WERI-Rb-1 (cell line): ENCODE measurements around the gene NBPF3.

ENCODE experiments used
- DNase-seq: peaks from one replicate; pipeline ENCODE4 v3.0.0-alpha.2; 2020
- H3K27ac ChIP-seq: fragments of 250-450 bp; sonication (Bioruptor Pico); 2 replicates; pipeline ENCODE4 v1.5.1; 2020; ENCODE audit warnings: mild to moderate bottlenecking, moderate library complexity
- H3K27me3 ChIP-seq: fragments of 250-450 bp; sonication (Bioruptor Pico); 2 replicates; pipeline ENCODE4 v1.5.1; 2021; ENCODE audit warnings: mild to moderate bottlenecking, low read depth, moderate library complexity; ENCODE audit not compliant: insufficient read depth, severe bottlenecking
- H3K36me3 ChIP-seq: fragments of 250-450 bp; sonication (Bioruptor Pico); 2 replicates; pipeline ENCODE4 v1.5.1; 2020; ENCODE audit warnings: mild to moderate bottlenecking, moderate library complexity
- H3K4me3 ChIP-seq: 2 replicates; pipeline ENCODE4 v1.5.1; 2011; ENCODE audit warnings: low read depth, mild to moderate bottlenecking, control low read depth, low read length
- H3K9me3 ChIP-seq: fragments of 250-450 bp; sonication (Bioruptor Pico); 2 replicates; pipeline ENCODE4 v1.5.1; 2021; ENCODE audit warnings: mild to moderate bottlenecking, moderate library complexity; ENCODE audit not compliant: severe bottlenecking
- CTCF ChIP-seq: IDR thresholded peaks from 2 replicates; pipeline ENCODE4 v1.5.1; 2011; ENCODE audit warnings: low read depth, mild to moderate bottlenecking, control low read depth, inconsistent platforms, low read length

NBPF3 gene

GRCh38 chr1:21490774-21491487 lies 51.0 kb downstream of the NBPF3 start:
- peak; percentile 55 for DNase-seq
- H3K27ac ChIP-seq: no peak overlapping the region

GRCh38 chr1:21491488-21492355 lies 51.8 kb downstream of the NBPF3 start:
- TF ChIP-seq CTCF: no peak
- Histone ChIP-seq H3K9me3 (peaks cover 2% of the 10 kb centered on the region), H3K4me3 (no peak overlapping the region), H3K36me3 (no peaks in the 10 kb centered on the region), H3K27me3 (no peaks in the 10 kb centered on the region), H3K27ac (no peak overlapping the region)
- DNase-seq: no peak

More at GRCh38 chr1:21490774-21491487, 51.0 kb downstream of the NBPF3 start:
- Histone ChIP-seq H3K9me3 (peaks cover 2% of the 10 kb centered on the region), H3K27me3 (no peaks in the 10 kb centered on the region), H3K4me3 (no peak overlapping the region), H3K36me3 (no peaks in the 10 kb centered on the region)
- peak; percentile 76 for TF ChIP-seq CTCF

- Histone ChIP-seq H3K27ac (no peak overlapping the region), H3K27me3 (no peaks in the 10 kb centered on the region), H3K9me3 (peaks cover 2% of the 10 kb centered on the region), H3K4me3 (no peak overlapping the region), H3K36me3 (no peaks in the 10 kb centered on the region)
- no peak for DNase-seq
- no peak for TF ChIP-seq CTCF
Observed at GRCh38 chr1:21492356-21492625, 52.4 kb downstream of the NBPF3 start.

GRCh38 chr1:21494196-21494595 lies 54.3 kb downstream of the NBPF3 start:
- no peaks in the 10 kb centered on the region for H3K36me3 ChIP-seq
- DNase-seq: no peak
- H3K9me3 ChIP-seq: no peaks in the 10 kb centered on the region
- no peak overlapping the region for H3K4me3 ChIP-seq
- TF ChIP-seq CTCF: no peak
- no peaks in the 10 kb centered on the region for H3K27me3 ChIP-seq
- no peak overlapping the region for H3K27ac ChIP-seq

- Histone ChIP-seq H3K4me3 (no peak overlapping the region), H3K36me3 (no peaks in the 10 kb centered on the region), H3K27me3 (no peaks in the 10 kb centered on the region), H3K9me3 (no peaks in the 10 kb centered on the region), H3K27ac (no peak overlapping the region)
- DNase-seq: no peak
- no peak for TF ChIP-seq CTCF
Observed at GRCh38 chr1:21495225-21495820, 55.4 kb downstream of the NBPF3 start.
